Measurements from ENCODE around the gene OGFOD2. TPM values are rescaled to one million over a fixed set of nuclear protein-coding genes. Genes with fewer than 3 reads are reported as not detected.

OGFOD2 gene
- total and polyA plus RNA-seq, 9 of the 15 experiments (the other 6 are each of a cell fraction or from before 2014, with no cell fraction given): 1.4 to 111 (median 18.5) TPM

DNA sequence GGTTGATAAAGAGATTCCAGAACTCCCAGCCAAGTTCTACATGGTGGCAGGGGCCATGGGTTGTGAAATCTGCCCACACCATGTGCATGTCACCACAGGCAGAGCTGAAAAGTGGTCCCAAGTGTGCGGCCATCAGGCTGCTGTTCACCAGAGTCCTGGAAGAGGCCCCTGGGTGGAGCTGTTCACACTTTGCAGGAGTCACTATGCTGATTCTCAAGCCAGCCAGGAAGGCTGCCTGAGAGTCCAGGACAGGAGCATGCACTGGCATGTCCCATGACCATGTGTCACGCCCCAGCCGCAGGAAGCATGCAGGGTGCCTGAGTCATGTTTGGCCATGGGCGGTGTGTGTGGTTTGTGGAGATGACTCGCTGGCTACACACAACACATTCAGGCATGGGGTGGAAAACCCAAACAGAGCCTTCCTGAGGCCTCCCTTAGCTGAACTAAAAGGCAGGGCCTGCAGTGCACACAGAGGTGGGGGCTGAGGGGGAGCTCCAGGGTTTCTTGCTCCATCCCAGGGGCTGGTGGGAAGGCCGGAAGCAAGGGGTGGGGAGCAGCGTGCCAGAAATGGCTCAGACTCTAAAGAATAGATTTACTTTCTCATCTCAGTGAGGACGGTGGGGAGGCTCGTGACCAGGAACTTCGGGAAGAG lies 28.2 kb upstream of the OGFOD2 start (continued):
- TF ChIP-seq ATF3 (IDR thresholded peaks at IDR 0.05) (peak; percentile 85), ATF3 (CRISPR knock-in tag; conservative IDR thresholded peaks at IDR 0.05) (peak; percentile 77; the same call in 1 of the 2 replicates), BHLHE40 (IDR thresholded peaks at IDR 0.05; ENCODE audit: low read length) (peak; percentile 86), SOX6 (IDR thresholded peaks at IDR 0.05) (0 out of 2 replicates have a peak, but pooled peaks have one; percentile 15), ELF4 (CRISPR knock-in tag; IDR thresholded peaks at IDR 0.05) (0 out of 2 replicates have a peak, but pooled peaks have one; percentile 34), SRSF1 (IDR thresholded peaks at IDR 0.05; ENCODE audit: low read depth, low read length) (no peak), MITF (IDR thresholded peaks at IDR 0.05) (peak; percentile 76; the same call in 1 of the 2 replicates), TCF3 (CRISPR knock-in tag; IDR thresholded peaks at IDR 0.05) (peak; percentile 5; the same call in 1 of the 2 replicates), RBBP5 (IDR thresholded peaks at IDR 0.05; ENCODE audit: borderline replicate concordance, insufficient read depth, low read length, poor library complexity, severe bottlenecking) (peak; percentile 35), VEZF1 (CRISPR knock-in tag; IDR thresholded peaks at IDR 0.05) (peak; percentile 49), JUND (IDR thresholded peaks at IDR 0.05; ENCODE audit: borderline replicate concordance, low read depth, low read length) (peak; percentile 87), JUND (tag; IDR thresholded peaks at IDR 0.05; ENCODE audit: borderline replicate concordance, low read depth, low read length) (peak; percentile 71; the same call in 1 of the 3 replicates), SMARCA5 (IDR thresholded peaks at IDR 0.05) (no peak), GATAD2B (IDR thresholded peaks at IDR 0.05; ENCODE audit: borderline replicate concordance) (no peak), L3MBTL2 (IDR thresholded peaks at IDR 0.05) (peak; percentile 42; the same call in 1 of the 2 replicates), MAFK (IDR thresholded peaks at IDR 0.05; ENCODE audit: low read length) (peak; percentile 50; the same call in 1 of the 2 replicates), RCOR1 (IDR thresholded peaks at IDR 0.05; ENCODE audit: borderline replicate concordance in 1 of 2, low read depth in 2 of 2, low read length in 2 of 2) (peak in 1 of 2 experiments; percentile 22; a peak in 1 of 4 replicates), RAD21 (CRISPR knock-in tag; conservative IDR thresholded peaks at IDR 0.05 in 1 of 2, IDR thresholded peaks at IDR 0.05 in 1 of 2) (peak; percentile 23 to 61; a peak in 2 of 4 replicates), SETDB1 (IDR thresholded peaks at IDR 0.05; ENCODE audit: low read length) (peak; percentile 82), ZNF197 (CRISPR knock-in tag; IDR thresholded peaks at IDR 0.05; ENCODE audit: low read depth) (no peak), EP300 (IDR thresholded peaks at IDR 0.05; ENCODE audit: low read length) (peak; percentile 28; the same call in 1 of the 2 replicates), MXI1 (IDR thresholded peaks at IDR 0.05; ENCODE audit: low read depth, low read length) (0 out of 2 replicates have a peak, but pooled peaks have one; percentile 17), TRIM28 (IDR thresholded peaks at IDR 0.05) (no peak)
- TF ChIP-seq, protein P1, sequence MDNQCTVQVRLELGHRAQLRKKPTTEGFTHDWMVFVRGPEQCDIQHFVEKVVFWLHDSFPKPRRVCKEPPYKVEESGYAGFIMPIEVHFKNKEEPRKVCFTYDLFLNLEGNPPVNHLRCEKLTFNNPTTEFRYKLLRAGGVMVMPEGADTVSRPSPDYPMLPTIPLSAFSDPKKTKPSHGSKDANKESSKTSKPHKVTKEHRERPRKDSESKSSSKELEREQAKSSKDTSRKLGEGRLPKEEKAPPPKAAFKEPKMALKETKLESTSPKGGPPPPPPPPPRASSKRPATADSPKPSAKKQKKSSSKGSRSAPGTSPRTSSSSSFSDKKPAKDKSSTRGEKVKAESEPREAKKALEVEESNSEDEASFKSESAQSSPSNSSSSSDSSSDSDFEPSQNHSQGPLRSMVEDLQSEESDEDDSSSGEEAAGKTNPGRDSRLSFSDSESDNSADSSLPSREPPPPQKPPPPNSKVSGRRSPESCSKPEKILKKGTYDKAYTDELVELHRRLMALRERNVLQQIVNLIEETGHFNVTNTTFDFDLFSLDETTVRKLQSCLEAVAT (IDR thresholded peaks at IDR 0.05): peak in 1 of 2 experiments; percentile 54; a peak in 1 of 4 replicates

Measured in K562 (cell line).